Bronchus fibroblast of lung (primary cell): Measurements from ENCODE around the gene RBAK. TPM values are rescaled to one million over a fixed set of nuclear protein-coding genes. Genes with fewer than 3 reads are reported as not detected.

ENCODE experiments used
- total RNA-seq: library from RNA; depleted of rRNA; stranded (reverse); fragments of >200 nt; gene quantifications from 2 replicates; pipeline ENCODE4 v1.2.3, GENCODE V29; 2015

RBAK gene
- 2.5 and 3.2 TPM in 2 replicates for total RNA-seq

DNA sequence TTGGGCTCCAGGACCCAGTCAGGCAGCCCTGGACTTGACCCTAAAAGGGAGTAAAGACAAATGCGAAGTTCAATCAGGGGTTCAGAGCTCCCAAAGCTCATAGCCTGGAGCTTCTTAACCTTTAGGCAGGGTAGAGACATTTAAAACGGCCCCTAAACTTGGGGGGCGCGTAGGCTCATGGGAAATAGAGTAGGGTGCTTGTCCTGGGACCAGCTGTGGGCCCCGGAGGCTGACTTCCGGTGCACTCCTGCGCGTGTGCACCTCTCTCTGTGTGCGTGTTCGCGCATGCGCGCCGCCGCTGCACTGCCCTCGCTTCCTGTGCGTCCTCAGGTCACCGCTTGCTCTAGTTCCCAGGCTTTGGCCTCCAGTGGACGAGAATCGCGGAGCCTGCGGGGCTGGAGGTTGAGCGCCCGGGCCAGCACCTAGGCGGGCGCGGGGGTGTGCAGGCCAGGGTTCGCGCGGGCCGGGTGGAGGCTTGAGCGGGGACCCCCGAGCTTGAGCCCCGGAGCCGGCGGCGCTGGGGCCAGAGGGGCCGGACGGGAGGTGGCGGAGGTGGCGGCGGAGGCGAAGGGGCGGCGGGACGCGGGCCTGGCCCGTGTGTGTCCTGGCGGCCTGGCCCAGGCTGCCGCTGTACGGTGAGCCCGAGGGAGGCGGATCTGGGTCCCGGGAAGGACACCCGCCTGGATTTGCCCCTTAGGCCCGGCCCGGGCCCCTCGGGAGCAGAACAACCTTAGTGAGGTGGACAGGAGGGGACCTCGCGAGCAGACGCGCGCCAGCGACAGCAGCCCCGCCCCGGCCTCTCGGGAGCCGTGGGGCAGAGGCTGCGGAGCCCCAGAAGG lies at the start of gene RBAK:
TSS of gene RBAK (plus strand) at position 303 of the 839 bp plus-strand sequence. CDS start 2,217 bp downstream, outside the sequence.

Other genes with a start within 250 kb of the RBAK start
- gene PAPOLB, start 183.8 kb upstream of the RBAK start, total RNA-seq, result not detected in 2 replicates
- 2.2 and 3.0 TPM in 2 replicates for gene RADIL, start 162.1 kb upstream of the RBAK start, total RNA-seq
- not detected in 2 replicates for gene MMD2, start 86.7 kb upstream of the RBAK start, total RNA-seq
- 55.8 and 57.2 TPM in 2 replicates for gene WIPI2, start 144.4 kb downstream of the RBAK start, total RNA-seq
- 4.2 and 5.2 TPM in 2 replicates for gene SLC29A4, start 237.1 kb downstream of the RBAK start, total RNA-seq